Activated naive CD4-positive, alpha-beta T cell treated with anti-CD3 and anti-CD28 coated beads, Interleukin-2, amount 50 U/mL, for 72 hours (primary cell): ENCODE measurements around the gene CIC. TPM values are rescaled to one million over a fixed set of nuclear protein-coding genes. Genes with fewer than 3 reads are reported as not detected.
A peak's percentile ranks its signal among the peaks of the same experiment; 100 is the strongest.

Experiments
- ATAC-seq, 2 donors: fragments of 150-1000 bp; cut with Tn5 transposase; 2 replicates each; pipeline ENCODE4 v1.10.0; 2021; ENCODE audit warnings: mild to moderate bottlenecking in 2 of 2, moderate library complexity in 2 of 2
- DNase-seq, 2 donors: peaks; one replicate each; pipeline ENCODE4 v3.0.0; 2021 to 2022; ENCODE audit warnings: low spot score in 2 of 2
- H3K27ac Mint-ChIP-seq, 2 donors: one replicate each; pipeline ENCODE4 v1.8.0; 2022; ENCODE audit warnings: mild to moderate bottlenecking in 2 of 2, mixed read lengths in 2 of 2
- H3K36me3 Mint-ChIP-seq, 2 donors: one replicate each; pipeline ENCODE4 v1.8.0; 2022; ENCODE audit warnings: mixed read lengths in 2 of 2
- H3K9me3 Mint-ChIP-seq, 2 donors: one replicate each; pipeline ENCODE4 v1.8.0; 2022; ENCODE audit warnings: mixed read lengths in 2 of 2
- total RNA-seq, 2 donors: library from RNA; stranded (reverse); gene quantifications; one replicate each; pipeline ENCODE4 v1.2.3, GENCODE V29; 2022

The CIC gene
- total RNA-seq, 2 donors from 2014 or later: 87.7 to 90.6 TPM

- Mint-ChIP-seq H3K27ac (peak overlapping the region; percentile 42 to 94), H3K36me3 (peaks cover 18 to 41% of the 10 kb centered on the region in 2 donors), H3K9me3 (no peaks in the 10 kb centered on the region)
- DNase-seq (no peak), ATAC-seq (no peak)
These were observed 29.4 kb upstream of the CIC start for GRCh38 chr19:42239544-42240220.

GRCh38 chr19:42241279-42241678 is 27.8 kb upstream of the CIC start:
- no peaks in the 10 kb centered on the region for H3K9me3 Mint-ChIP-seq
- H3K36me3 Mint-ChIP-seq: peaks cover 20 to 32% of the 10 kb centered on the region in 2 donors
- DNase-seq: no peak
- H3K27ac Mint-ChIP-seq: peak overlapping the region; percentile 93 to 97
- ATAC-seq: no peak

- no peak for DNase-seq
- ATAC-seq: no peak
- H3K27ac Mint-ChIP-seq: peak overlapping the region; percentile 93 to 97
- H3K36me3 Mint-ChIP-seq: peaks cover 15 to 27% of the 10 kb centered on the region in 2 donors
- no peaks in the 10 kb centered on the region for H3K9me3 Mint-ChIP-seq
These were observed 27.0 kb upstream of the CIC start for GRCh38 chr19:42242069-42242511.

- ATAC-seq (peak; percentile 75 to 82), DNase-seq (peak; percentile 93 to 94)
- peaks cover 15 to 27% of the 10 kb centered on the region in 2 donors for H3K36me3 Mint-ChIP-seq
- H3K9me3 Mint-ChIP-seq: no peaks in the 10 kb centered on the region
- peak within 1 kb of the TSS; percentile 93 to 99 for H3K27ac Mint-ChIP-seq
These were observed 26.3 kb upstream of the CIC start, which contains the start of gene GSK3A for GRCh38 chr19:42242512-42243409. Gene GSK3A (minus strand): TSS chr19:42242602. CDS start chr19:42242465, 137 bp downstream.

GRCh38 chr19:42244347-42245220 is 24.5 kb upstream of the CIC start:
- Mint-ChIP-seq H3K36me3 (peaks cover 15 to 21% of the 10 kb centered on the region in 2 donors), H3K27ac (peak overlapping the region; percentile 93 to 98), H3K9me3 (no peaks in the 10 kb centered on the region)
- peak; percentile 56 to 66 for ATAC-seq
- peak; percentile 89 to 92 for DNase-seq

GRCh38 chr19:42245231-42245630 is 23.8 kb upstream of the CIC start:
- ATAC-seq (no peak), DNase-seq (no peak)
- Mint-ChIP-seq H3K27ac (peak overlapping the region; percentile 93 to 98), H3K9me3 (no peaks in the 10 kb centered on the region), H3K36me3 (peaks cover 15 to 18% of the 10 kb centered on the region in 2 donors)

- H3K27ac Mint-ChIP-seq: peak overlapping the region; percentile 39 to 93
- H3K36me3 Mint-ChIP-seq: peaks cover 14 to 15% of the 10 kb centered on the region in 2 donors
- DNase-seq (no peak), ATAC-seq (no peak)
- no peaks in the 10 kb centered on the region for H3K9me3 Mint-ChIP-seq
These were observed 22.7 kb upstream of the CIC start for GRCh38 chr19:42246143-42246921.

GRCh38 chr19:42246922-42247639 is 22.0 kb upstream of the CIC start:
- H3K27ac Mint-ChIP-seq: peak overlapping the region in 1 of 2 donors; percentile 39
- no peak for ATAC-seq
- H3K9me3 Mint-ChIP-seq: no peaks in the 10 kb centered on the region
- peaks cover 14 to 15% of the 10 kb centered on the region in 2 donors for H3K36me3 Mint-ChIP-seq
- no peak for DNase-seq

- Mint-ChIP-seq H3K27ac (no peak overlapping the region), H3K9me3 (no peaks in the 10 kb centered on the region), H3K36me3 (peaks cover 17 to 19% of the 10 kb centered on the region in 2 donors)
- DNase-seq (no peak), ATAC-seq (no peak)
These were observed 21.3 kb upstream of the CIC start for GRCh38 chr19:42247640-42248199.

- no peak for ATAC-seq
- Mint-ChIP-seq H3K9me3 (no peaks in the 10 kb centered on the region), H3K27ac (peak overlapping the region in 1 of 2 donors; percentile 58), H3K36me3 (peaks cover 19 to 20% of the 10 kb centered on the region in 2 donors)
- DNase-seq: no peak
These were observed 20.5 kb upstream of the CIC start for GRCh38 chr19:42248270-42249148.

GRCh38 chr19:42249149-42249750 is 19.8 kb upstream of the CIC start:
- Mint-ChIP-seq H3K36me3 (peaks cover 16 to 18% of the 10 kb centered on the region in 2 donors), H3K27ac (peak overlapping the region in 1 of 2 donors; percentile 58), H3K9me3 (no peaks in the 10 kb centered on the region)
- DNase-seq: no peak
- ATAC-seq: no peak

GRCh38 chr19:42249769-42250168 is 19.3 kb upstream of the CIC start:
- Mint-ChIP-seq H3K9me3 (no peaks in the 10 kb centered on the region), H3K36me3 (peaks cover 11 to 13% of the 10 kb centered on the region in 2 donors), H3K27ac (peak overlapping the region; percentile 29 to 58)

GRCh38 chr19:42250183-42250665 is 18.8 kb upstream of the CIC start:
- ATAC-seq (no peak), DNase-seq (no peak)
- Mint-ChIP-seq H3K9me3 (no peaks in the 10 kb centered on the region), H3K36me3 (peaks cover 10% of the 10 kb centered on the region in 2 donors), H3K27ac (peak overlapping the region in 1 of 2 donors; percentile 29)

More at GRCh38 chr19:42249769-42250168, 19.3 kb upstream of the CIC start:
- DNase-seq (no peak), ATAC-seq (no peak)
